ENCODE data around the gene CNNM2. TPM values are rescaled to one million over a fixed set of nuclear protein-coding genes. Genes with fewer than 3 reads are reported as not detected.

The CNNM2 gene
- total RNA-seq, 1 experiment from 2014 or later: 16.1 TPM

GRCh38 chr10:102904346-102904745 is 13.7 kb upstream of the CNNM2 start:
- Mint-ChIP-seq H3K4me1 (ENCODE audit: low read depth, unreplicated experiment) (no peaks in the 10 kb centered on the region), H3K27ac (ENCODE audit: unreplicated experiment) (no peak overlapping the region), H3K27me3 (ENCODE audit: insufficient read depth, unreplicated experiment) (no peaks in the 10 kb centered on the region), H3K36me3 (ENCODE audit: insufficient read depth, unreplicated experiment) (no peaks in the 10 kb centered on the region), H3K9me3 (ENCODE audit: unreplicated experiment) (no peaks in the 10 kb centered on the region), H3K4me3 (ENCODE audit: unreplicated experiment) (no peak overlapping the region)
- Histone ChIP-seq H3K27me3 (replicated peaks; ENCODE audit: control insufficient read depth, insufficient read depth, low read length) (no peaks in the 10 kb centered on the region), H3K9me3 (no peaks in the 10 kb centered on the region), H3K4me3 (ENCODE audit: low read depth, low read length) (no peak overlapping the region), H3K4me1 (no peaks in the 10 kb centered on the region), H3K36me3 (ENCODE audit: control insufficient read depth, insufficient read depth, low read length) (no peaks in the 10 kb centered on the region)
- CTCF ChIA-PET: interaction anchor here (0.7 kb wide), 1 partner anchor 1108 kb away, joined by 4 read pairs; no protein-coding TSS in a partner anchor
- intact Hi-C loops (cut with micrococcal nuclease; ENCODE audit: unreplicated experiment): no loop called here
- POLR2A ChIA-PET: interaction anchor here (0.6 kb wide), 1 partner anchor 8 kb away, joined by 13 read pairs; no protein-coding TSS in a partner anchor
- DNase-seq: no peak
- no TSS peak for BruUV-seq (replicated peaks)
- TF ChIP-seq CTCF (IDR thresholded peaks at IDR 0.05; ENCODE audit: insufficient read depth in 1 of 2, low read depth in 1 of 2, low read length in 1 of 2, severe bottlenecking in 1 of 2, unreplicated experiment in 1 of 2): no peak

GRCh38 chr10:102906507-102906906 is 11.6 kb upstream of the CNNM2 start:
- Mint-ChIP-seq H3K27me3 (ENCODE audit: insufficient read depth, unreplicated experiment) (no peaks in the 10 kb centered on the region), H3K27ac (ENCODE audit: unreplicated experiment) (no peak overlapping the region), H3K9me3 (ENCODE audit: unreplicated experiment) (no peaks in the 10 kb centered on the region), H3K4me3 (ENCODE audit: unreplicated experiment) (no peak overlapping the region), H3K36me3 (ENCODE audit: insufficient read depth, unreplicated experiment) (no peaks in the 10 kb centered on the region), H3K4me1 (ENCODE audit: low read depth, unreplicated experiment) (no peaks in the 10 kb centered on the region)
- Histone ChIP-seq H3K4me1 (no peaks in the 10 kb centered on the region), H3K27me3 (replicated peaks; ENCODE audit: control insufficient read depth, insufficient read depth, low read length) (no peaks in the 10 kb centered on the region), H3K9me3 (no peaks in the 10 kb centered on the region; the same call in 1 of the 2 replicates), H3K4me3 (ENCODE audit: low read depth, low read length) (no peak overlapping the region), H3K36me3 (ENCODE audit: control insufficient read depth, insufficient read depth, low read length) (no peaks in the 10 kb centered on the region)
- BruUV-seq (replicated peaks): no TSS peak
- intact Hi-C loops (cut with micrococcal nuclease; ENCODE audit: unreplicated experiment): no loop called here
- TF ChIP-seq CTCF (IDR thresholded peaks at IDR 0.05; ENCODE audit: insufficient read depth in 1 of 2, low read depth in 1 of 2, low read length in 1 of 2, severe bottlenecking in 1 of 2, unreplicated experiment in 1 of 2): no peak
- DNase-seq: no peak
- ChIA-PET POLR2A (no interaction called here), CTCF (no interaction called here)

DNA sequence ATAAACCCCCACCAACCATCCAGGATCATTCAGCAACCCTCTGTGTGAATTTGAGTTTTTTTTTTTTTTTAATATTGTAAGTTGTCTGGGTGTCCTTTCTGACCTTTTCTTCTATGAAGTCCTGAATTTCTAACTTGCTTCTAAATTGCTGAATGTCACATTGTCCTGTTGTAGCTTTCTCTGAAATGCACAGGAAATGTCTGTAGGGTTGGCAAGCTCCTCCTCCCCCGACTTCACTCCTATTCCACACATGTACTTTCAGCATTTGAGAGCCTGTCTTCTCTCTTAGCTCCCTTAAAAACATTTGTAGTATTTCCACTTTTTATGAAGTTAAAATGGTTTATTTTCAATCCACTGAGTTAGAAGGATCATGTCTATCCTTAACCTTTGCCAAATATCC is 3.3 kb upstream of the CNNM2 start:
- Histone ChIP-seq H3K4me1 (peaks cover 5% of the 10 kb centered on the region), H3K36me3 (ENCODE audit: control insufficient read depth, insufficient read depth, low read length) (no peaks in the 10 kb centered on the region), H3K27me3 (replicated peaks; ENCODE audit: control insufficient read depth, insufficient read depth, low read length) (no peaks in the 10 kb centered on the region), H3K9me3 (no peaks in the 10 kb centered on the region; the same call in 1 of the 2 replicates), H3K4me3 (ENCODE audit: low read depth, low read length) (no peak overlapping the region)
- DNase-seq: no peak
- ChIA-PET CTCF (no interaction called here), POLR2A (no interaction called here)
- Mint-ChIP-seq H3K27me3 (ENCODE audit: insufficient read depth, unreplicated experiment) (no peaks in the 10 kb centered on the region), H3K9me3 (ENCODE audit: unreplicated experiment) (no peaks in the 10 kb centered on the region), H3K27ac (ENCODE audit: unreplicated experiment) (no peak overlapping the region), H3K4me1 (ENCODE audit: low read depth, unreplicated experiment) (peaks cover 15% of the 10 kb centered on the region), H3K36me3 (ENCODE audit: insufficient read depth, unreplicated experiment) (peaks cover 14% of the 10 kb centered on the region), H3K4me3 (ENCODE audit: unreplicated experiment) (no peak overlapping the region)
- intact Hi-C loops (cut with micrococcal nuclease; ENCODE audit: unreplicated experiment): loop anchor here (5.0 kb wide), 1 partner anchor 453 kb away; the partner anchor contains the start of gene TAF5
- BruUV-seq (replicated peaks): no TSS peak
- TF ChIP-seq CTCF (IDR thresholded peaks at IDR 0.05; ENCODE audit: insufficient read depth in 1 of 2, low read depth in 1 of 2, low read length in 1 of 2, severe bottlenecking in 1 of 2, unreplicated experiment in 1 of 2): no peak
